ENCODE data around the gene SDK1.

SDK1 gene

GRCh38 chr7:3469641-3470040 lies 168.6 kb downstream of the SDK1 start:
- DNase-seq, result no peak

GRCh38 chr7:3480197-3480596 lies 179.1 kb downstream of the SDK1 start:
- no peak for DNase-seq

- no peak for DNase-seq
These were observed 180.4 kb downstream of the SDK1 start for GRCh38 chr7:3481435-3481834.

- DNase-seq, result peak; percentile 44
These were observed 181.3 kb downstream of the SDK1 start for GRCh38 chr7:3482147-3482921.

GRCh38 chr7:3486841-3487240 lies 185.8 kb downstream of the SDK1 start:
- DNase-seq, result no peak

GRCh38 chr7:3488829-3489228 lies 187.8 kb downstream of the SDK1 start:
- DNase-seq, result no peak

GRCh38 chr7:3493499-3493898 lies 192.4 kb downstream of the SDK1 start:
- DNase-seq, result no peak

- no peak for DNase-seq
These were observed 193.9 kb downstream of the SDK1 start for GRCh38 chr7:3494947-3495346.

- DNase-seq, result no peak
These were observed 194.5 kb downstream of the SDK1 start for GRCh38 chr7:3495530-3495929.

GRCh38 chr7:3495954-3496353 lies 194.9 kb downstream of the SDK1 start:
- no peak for DNase-seq

- DNase-seq, result no peak
These were observed 196.7 kb downstream of the SDK1 start for GRCh38 chr7:3497796-3498195.

GRCh38 chr7:3501671-3502070 lies 200.6 kb downstream of the SDK1 start:
- no peak for DNase-seq

- no peak for DNase-seq
These were observed 203.3 kb downstream of the SDK1 start for GRCh38 chr7:3504384-3504783.

- DNase-seq, result no peak
These were observed 209.3 kb downstream of the SDK1 start for GRCh38 chr7:3510101-3511020.

GRCh38 chr7:3517344-3517743 lies 216.3 kb downstream of the SDK1 start:
- no peak for DNase-seq

GRCh38 chr7:3518546-3518945 lies 217.5 kb downstream of the SDK1 start:
- no peak for DNase-seq

- DNase-seq, result no peak
These were observed 219.2 kb downstream of the SDK1 start for GRCh38 chr7:3520206-3520605.

GRCh38 chr7:3527496-3528124 lies 226.6 kb downstream of the SDK1 start:
- DNase-seq, result no peak

- no peak for DNase-seq
These were observed 232.0 kb downstream of the SDK1 start for GRCh38 chr7:3533040-3533439.

GRCh38 chr7:3537210-3537875 lies 236.3 kb downstream of the SDK1 start:
- DNase-seq, result no peak

- no peak for DNase-seq
These were observed 237.0 kb downstream of the SDK1 start for GRCh38 chr7:3538041-3538440.

- DNase-seq, result no peak
These were observed 239.6 kb downstream of the SDK1 start for GRCh38 chr7:3540456-3541220.
